Natural killer cell (primary cell): ENCODE data around the gene CORO2A. TPM values are rescaled to one million over a fixed set of nuclear protein-coding genes. Genes with fewer than 3 reads are reported as not detected.

ENCODE experiments used
- ATAC-seq, 3 donors: fragments of 150-1000 bp in 2 of 3; fragments of 200-7000 bp in 1 of 3; cut with Tn5 transposase; 1 replicate in 1 of 3; 2 replicates in 2 of 3; pipeline ENCODE4 v1.10.0; 2021; ENCODE audit warnings: mild to moderate bottlenecking in 2 of 3, moderate library complexity in 2 of 3
- DNase-seq, 2 donors: peaks; one replicate each; pipeline versions ENCODE4 v3.0.0 to v3.0.0-alpha.2; 2013 to 2021; ENCODE audit warnings: mixed read lengths in 1 of 2
- H3K27ac ChIP-seq: one replicate; pipeline ENCODE4 v1.5.1; 2013; ENCODE audit warnings: mild to moderate bottlenecking, low read length
- H3K27me3 ChIP-seq: one replicate; pipeline ENCODE4 v1.6.1; 2013; ENCODE audit warnings: low read length; ENCODE audit not compliant: control insufficient read depth, insufficient read depth
- H3K36me3 ChIP-seq: one replicate; pipeline ENCODE4 v1.6.1; 2013; ENCODE audit warnings: low read length; ENCODE audit not compliant: control insufficient read depth, insufficient read depth
- H3K4me1 ChIP-seq: one replicate; pipeline ENCODE4 v1.6.1; 2013; ENCODE audit warnings: low read length; ENCODE audit not compliant: control insufficient read depth, insufficient read depth
- H3K4me3 ChIP-seq: one replicate; pipeline ENCODE4 v1.5.1; 2013; ENCODE audit warnings: low read length
- H3K9me3 ChIP-seq: one replicate; pipeline ENCODE4 v1.6.1; 2013; ENCODE audit warnings: low read length; ENCODE audit not compliant: control insufficient read depth, insufficient read depth
- H3K27ac Mint-ChIP-seq, 2 donors: one replicate each; pipeline ENCODE4 v1.8.0; 2022; ENCODE audit warnings: mild to moderate bottlenecking in 2 of 2, mixed read lengths in 2 of 2, moderate library complexity in 1 of 2
- H3K27me3 Mint-ChIP-seq, 2 donors: one replicate each; pipeline ENCODE4 v1.8.0; 2022; ENCODE audit warnings: low read depth in 2 of 2, mixed read lengths in 2 of 2
- H3K36me3 Mint-ChIP-seq: one replicate; pipeline ENCODE4 v1.8.0; 2022; ENCODE audit warnings: mixed read lengths
- H3K4me1 Mint-ChIP-seq, 2 donors: one replicate each; pipeline ENCODE4 v1.8.0; 2022; ENCODE audit warnings: mixed read lengths in 2 of 2
- H3K4me3 Mint-ChIP-seq: one replicate; pipeline ENCODE4 v1.8.0; 2022; ENCODE audit warnings: mild to moderate bottlenecking, moderate library complexity, mixed read lengths
- H3K9me3 Mint-ChIP-seq, 2 donors: one replicate each; pipeline ENCODE4 v1.8.0; 2022; ENCODE audit warnings: mixed read lengths in 2 of 2
- CTCF ChIP-seq: fragments of 200-600 bp; IDR thresholded peaks from one replicate; pipeline ENCODE4 v1.8.0; 2022; ENCODE audit warnings: antibody characterized with exemption
- WGBS: methylation state at CpG from one replicate; pipeline ENCODE4 v1.1.7; 2013; ENCODE audit warnings: missing lambda C conversion rate; ENCODE audit not compliant: insufficient coverage; 5-methylcytosine and 5-hydroxymethylcytosine counted together
- intact Hi-C: fragments of 100-400 bp; cut with micrococcal nuclease; formaldehyde crosslinking; loops from one replicate; pipeline ENCODE4 v1.14.2; 2022
- total RNA-seq, 4 donors: library from RNA; stranded (reverse); fragments of 120-200 nt in 1 of 4; gene quantifications; one replicate each; pipeline versions ENCODE4 v1.2.3 to v1.2.4, GENCODE V29; 2013 to 2022

CORO2A gene
- total RNA-seq, 3 donors from 2014 or later (not counting 1 experiment from before 2014, with no cell fraction given), result 1.9 to 3.6 (median 2.3) TPM

GRCh38 chr9:98105006-98105405 lies 87.4 kb downstream of the CORO2A start:
- TF ChIP-seq CTCF, result no peak
- H3K4me3 ChIP-seq, result no peak overlapping the region
- Mint-ChIP-seq H3K27me3 (no peaks in the 10 kb centered on the region), H3K9me3 (no peaks in the 10 kb centered on the region), H3K4me1 (peaks cover 75% of the 10 kb centered on the region in 2 donors), H3K27ac (peak overlapping the region; percentile 89 to 92), H3K4me3 (no peak overlapping the region), H3K36me3 (no peaks in the 10 kb centered on the region)
- peak overlapping the region; percentile 63 for H3K27ac ChIP-seq
- peaks cover 82% of the 10 kb centered on the region for H3K4me1 ChIP-seq
- intact Hi-C loops, result loop anchor here (5.0 to 10.0 kb wide), 2 partner anchors 150 to 183 kb away; partner anchors contain the start of genes TBC1D2 and TRMO
- H3K9me3 ChIP-seq, result no peaks in the 10 kb centered on the region
- peaks cover 8% of the 10 kb centered on the region for H3K36me3 ChIP-seq
- no peaks in the 10 kb centered on the region for H3K27me3 ChIP-seq
- no peak for ATAC-seq
- 93% methylated on average over 7 of the region's 7 CpGs for WGBS
- no peak for DNase-seq

GRCh38 chr9:98104445-98104881 lies 88.0 kb downstream of the CORO2A start:
- peak overlapping the region; percentile 73 for H3K4me3 Mint-ChIP-seq

GRCh38 chr9:98101868-98102273 lies 90.6 kb downstream of the CORO2A start:
- peaks cover 74% of the 10 kb centered on the region for H3K4me1 ChIP-seq
- DNase-seq (peak; percentile 61 to 96), ATAC-seq (peak; percentile 95 to 98 (median 98))
- Mint-ChIP-seq H3K27ac (peak overlapping the region; percentile 89 to 92), H3K9me3 (no peaks in the 10 kb centered on the region), H3K4me1 (peaks cover 63 to 69% of the 10 kb centered on the region in 2 donors), H3K36me3 (peaks cover 6% of the 10 kb centered on the region), H3K4me3 (peak overlapping the region; percentile 85), H3K27me3 (no peaks in the 10 kb centered on the region)
- H3K36me3 ChIP-seq, result peaks cover 23% of the 10 kb centered on the region
- TF ChIP-seq CTCF, result no peak
- no peaks in the 10 kb centered on the region for H3K27me3 ChIP-seq
- WGBS, result 0% methylated on average over 6 of the region's 6 CpGs
- intact Hi-C loops, result loop anchor here (2.0 to 10.0 kb wide), 2 partner anchors 17 to 153 kb away; partner anchors contain the start of genes TBC1D2 and TRIM14
- peak overlapping the region; percentile 68 for H3K27ac ChIP-seq
- H3K9me3 ChIP-seq, result no peaks in the 10 kb centered on the region
- H3K4me3 ChIP-seq, result no peak overlapping the region

More at GRCh38 chr9:98104445-98104881, 88.0 kb downstream of the CORO2A start:
- ATAC-seq (no peak), DNase-seq (peak in 1 of 2 donors; percentile 36)
- no peak for TF ChIP-seq CTCF
- Histone ChIP-seq H3K4me3 (no peak overlapping the region), H3K36me3 (peaks cover 8% of the 10 kb centered on the region), H3K9me3 (no peaks in the 10 kb centered on the region), H3K4me1 (peaks cover 84% of the 10 kb centered on the region), H3K27ac (peak overlapping the region; percentile 63), H3K27me3 (no peaks in the 10 kb centered on the region)
- peak overlapping the region; percentile 89 to 92 for H3K27ac Mint-ChIP-seq
- no peaks in the 10 kb centered on the region for H3K9me3 Mint-ChIP-seq
- 66% methylated on average over 3 of the region's 3 CpGs for WGBS
- H3K27me3 Mint-ChIP-seq, result no peaks in the 10 kb centered on the region
- H3K36me3 Mint-ChIP-seq, result no peaks in the 10 kb centered on the region
- H3K4me1 Mint-ChIP-seq, result peaks cover 75 to 81% of the 10 kb centered on the region in 2 donors
- intact Hi-C loops, result loop anchor here (10.0 kb wide), 1 partner anchor 150 kb away; the partner anchor contains the start of gene TBC1D2
